ENCODE measurements around the gene ZNF160. TPM values are rescaled to one million over a fixed set of nuclear protein-coding genes. Genes with fewer than 3 reads are reported as not detected.

ZNF160 gene
- total RNA-seq, 1 donor from 2014 or later: 32.9 TPM

DNA sequence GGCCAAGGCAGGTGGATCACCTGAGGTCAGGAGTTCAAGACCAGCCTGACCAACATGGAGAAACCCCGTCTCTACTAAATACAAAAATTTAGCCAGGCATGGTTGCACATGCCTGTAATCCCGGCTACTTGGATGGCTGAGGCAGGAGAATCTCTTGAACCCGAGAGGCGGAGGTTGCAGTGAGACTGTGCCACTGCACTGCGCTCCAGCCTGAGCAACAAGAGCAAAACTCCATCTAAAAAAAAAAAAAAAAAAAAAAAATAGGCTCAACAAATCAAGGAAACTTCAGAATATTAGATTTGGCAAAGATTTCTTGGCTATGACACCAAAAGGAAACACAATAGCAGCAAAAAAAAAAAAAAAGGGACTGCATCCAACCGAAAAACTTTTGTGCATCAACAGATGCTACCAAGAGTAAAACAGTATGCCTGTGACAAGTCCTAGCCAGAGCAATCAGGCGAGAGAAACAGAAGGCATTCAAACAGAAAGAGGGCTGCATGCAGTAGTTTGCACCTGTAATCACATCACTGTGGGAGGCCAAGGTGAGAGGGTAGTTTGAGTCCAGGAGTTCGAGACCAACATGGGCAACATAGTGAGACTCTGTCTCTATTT lies 23.8 kb downstream of the ZNF160 start:
- Mint-ChIP-seq H3K27ac (ENCODE audit: unreplicated experiment) (no peak overlapping the region), H3K4me1 (ENCODE audit: unreplicated experiment) (no peaks in the 10 kb centered on the region), H3K27me3 (ENCODE audit: unreplicated experiment) (no peaks in the 10 kb centered on the region), H3K9me3 (ENCODE audit: unreplicated experiment) (peaks cover 31% of the 10 kb centered on the region), H3K36me3 (ENCODE audit: unreplicated experiment) (peaks cover 84% of the 10 kb centered on the region), H3K4me3 (ENCODE audit: unreplicated experiment) (no peak overlapping the region)
- TF ChIP-seq, protein P1, sequence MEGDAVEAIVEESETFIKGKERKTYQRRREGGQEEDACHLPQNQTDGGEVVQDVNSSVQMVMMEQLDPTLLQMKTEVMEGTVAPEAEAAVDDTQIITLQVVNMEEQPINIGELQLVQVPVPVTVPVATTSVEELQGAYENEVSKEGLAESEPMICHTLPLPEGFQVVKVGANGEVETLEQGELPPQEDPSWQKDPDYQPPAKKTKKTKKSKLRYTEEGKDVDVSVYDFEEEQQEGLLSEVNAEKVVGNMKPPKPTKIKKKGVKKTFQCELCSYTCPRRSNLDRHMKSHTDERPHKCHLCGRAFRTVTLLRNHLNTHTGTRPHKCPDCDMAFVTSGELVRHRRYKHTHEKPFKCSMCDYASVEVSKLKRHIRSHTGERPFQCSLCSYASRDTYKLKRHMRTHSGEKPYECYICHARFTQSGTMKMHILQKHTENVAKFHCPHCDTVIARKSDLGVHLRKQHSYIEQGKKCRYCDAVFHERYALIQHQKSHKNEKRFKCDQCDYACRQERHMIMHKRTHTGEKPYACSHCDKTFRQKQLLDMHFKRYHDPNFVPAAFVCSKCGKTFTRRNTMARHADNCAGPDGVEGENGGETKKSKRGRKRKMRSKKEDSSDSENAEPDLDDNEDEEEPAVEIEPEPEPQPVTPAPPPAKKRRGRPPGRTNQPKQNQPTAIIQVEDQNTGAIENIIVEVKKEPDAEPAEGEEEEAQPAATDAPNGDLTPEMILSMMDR (IDR thresholded peaks at IDR 0.05): no peak
- DNase-seq (ENCODE audit: extremely low spot score, unreplicated experiment): no peak

DNA sequence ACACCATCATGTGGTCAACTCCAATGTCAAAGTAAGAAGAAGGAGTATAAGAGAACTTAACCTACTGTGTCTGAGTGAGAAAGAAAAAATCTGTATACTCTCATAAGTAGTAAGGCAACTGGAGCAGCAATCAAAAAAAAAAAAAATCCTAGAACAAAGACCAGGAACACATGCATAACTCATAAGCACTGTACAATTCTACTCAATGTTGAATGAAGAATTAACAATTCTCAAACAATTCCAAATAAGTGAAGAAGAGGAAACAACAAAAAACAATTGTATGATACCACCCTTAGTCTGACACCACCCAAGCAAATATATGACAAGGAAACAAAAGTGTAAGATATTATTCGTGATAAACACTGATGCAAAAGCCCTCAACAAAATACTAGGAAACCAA lies 24.6 kb downstream of the ZNF160 start:
- Mint-ChIP-seq H3K4me3 (ENCODE audit: unreplicated experiment) (no peak overlapping the region), H3K27ac (ENCODE audit: unreplicated experiment) (no peak overlapping the region), H3K9me3 (ENCODE audit: unreplicated experiment) (peaks cover 35% of the 10 kb centered on the region), H3K4me1 (ENCODE audit: unreplicated experiment) (no peaks in the 10 kb centered on the region), H3K36me3 (ENCODE audit: unreplicated experiment) (peaks cover 82% of the 10 kb centered on the region), H3K27me3 (ENCODE audit: unreplicated experiment) (no peaks in the 10 kb centered on the region)
- DNase-seq (ENCODE audit: extremely low spot score, unreplicated experiment): no peak
- TF ChIP-seq, protein P1 (IDR thresholded peaks at IDR 0.05): no peak

DNA sequence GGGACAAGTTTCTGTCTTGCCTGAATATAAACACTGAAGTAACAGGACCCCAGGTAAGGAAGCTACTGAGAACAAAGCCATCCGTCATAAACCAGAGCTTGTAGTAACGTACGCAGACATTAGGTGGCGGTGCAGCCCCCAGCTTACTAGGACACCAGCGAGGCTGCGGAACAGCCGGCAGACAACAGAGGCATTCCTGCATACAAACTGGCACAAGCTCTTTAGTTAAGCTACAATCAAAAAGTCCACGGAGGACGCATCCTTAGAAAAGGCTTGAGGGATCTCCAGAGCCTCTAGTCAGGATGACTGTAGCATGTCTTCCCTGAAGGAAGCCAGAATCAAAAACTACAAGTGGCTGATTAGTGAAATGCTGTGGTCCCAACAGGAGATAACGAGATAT lies 26.2 kb downstream of the ZNF160 start:
- no peaks in the 10 kb centered on the region for H3K27me3 Mint-ChIP-seq (ENCODE audit: unreplicated experiment)
- TF ChIP-seq, protein P1 (IDR thresholded peaks at IDR 0.05): peak; percentile 50
- H3K36me3 Mint-ChIP-seq (ENCODE audit: unreplicated experiment): peaks cover 82% of the 10 kb centered on the region
- peaks cover 34% of the 10 kb centered on the region for H3K9me3 Mint-ChIP-seq (ENCODE audit: unreplicated experiment)
- no peak for DNase-seq (ENCODE audit: extremely low spot score, unreplicated experiment)
- no peak overlapping the region for H3K4me3 Mint-ChIP-seq (ENCODE audit: unreplicated experiment)
- H3K4me1 Mint-ChIP-seq (ENCODE audit: unreplicated experiment): no peaks in the 10 kb centered on the region
- no peak overlapping the region for H3K27ac Mint-ChIP-seq (ENCODE audit: unreplicated experiment)

DNA sequence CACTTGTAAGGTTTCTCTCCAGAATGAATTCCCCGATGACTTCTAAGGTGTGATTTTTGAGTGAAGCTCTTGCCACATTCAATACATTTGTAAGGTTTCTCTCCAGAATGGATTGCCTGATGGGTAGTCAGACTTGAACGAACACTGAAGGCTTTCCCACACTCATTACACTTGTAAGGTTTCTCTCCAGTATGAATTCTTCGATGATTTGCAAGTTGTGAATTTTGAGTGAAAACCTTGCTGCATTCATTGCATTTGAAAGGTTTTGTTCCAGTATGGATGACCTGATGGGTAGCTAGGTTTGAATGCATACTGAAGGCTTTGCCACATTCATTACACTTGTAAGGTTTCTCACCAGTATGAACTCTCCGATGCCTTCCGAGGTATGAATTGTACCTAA lies 34.4 kb downstream of the ZNF160 start:
- H3K27ac Mint-ChIP-seq (ENCODE audit: unreplicated experiment): no peak overlapping the region
- peaks cover 77% of the 10 kb centered on the region for H3K36me3 Mint-ChIP-seq (ENCODE audit: unreplicated experiment)
- no peak overlapping the region for H3K4me3 Mint-ChIP-seq (ENCODE audit: unreplicated experiment)
- TF ChIP-seq, protein P1 (IDR thresholded peaks at IDR 0.05): no peak
- DNase-seq (ENCODE audit: extremely low spot score, unreplicated experiment): no peak
- no peaks in the 10 kb centered on the region for H3K27me3 Mint-ChIP-seq (ENCODE audit: unreplicated experiment)
- H3K9me3 Mint-ChIP-seq (ENCODE audit: unreplicated experiment): peaks cover 31% of the 10 kb centered on the region
- H3K4me1 Mint-ChIP-seq (ENCODE audit: unreplicated experiment): no peaks in the 10 kb centered on the region

DNA sequence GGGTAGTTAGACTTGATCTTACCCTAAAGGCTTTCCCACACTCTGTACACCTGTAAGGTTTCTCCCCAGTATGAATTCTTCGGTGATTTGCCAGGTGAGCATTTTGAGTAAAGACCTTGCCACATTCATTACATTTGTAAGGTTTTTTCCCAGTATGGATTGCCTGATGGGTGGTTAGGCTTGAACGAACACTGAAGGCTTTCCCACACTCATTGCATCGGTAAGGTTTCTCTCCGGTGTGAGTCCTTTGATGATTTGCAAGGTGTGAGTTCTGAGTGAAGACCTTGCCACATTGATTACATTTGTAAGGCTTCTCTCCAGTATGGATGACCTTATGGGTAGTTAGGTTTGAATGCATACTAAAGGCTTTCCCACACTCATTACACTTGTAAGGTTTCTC lies 35.0 kb downstream of the ZNF160 start:
- no peaks in the 10 kb centered on the region for H3K4me1 Mint-ChIP-seq (ENCODE audit: unreplicated experiment)
- H3K27ac Mint-ChIP-seq (ENCODE audit: unreplicated experiment): no peak overlapping the region
- H3K4me3 Mint-ChIP-seq (ENCODE audit: unreplicated experiment): no peak overlapping the region
- TF ChIP-seq, protein P1 (IDR thresholded peaks at IDR 0.05): no peak
- H3K36me3 Mint-ChIP-seq (ENCODE audit: unreplicated experiment): peaks cover 75% of the 10 kb centered on the region
- no peak for DNase-seq (ENCODE audit: extremely low spot score, unreplicated experiment)
- H3K9me3 Mint-ChIP-seq (ENCODE audit: unreplicated experiment): peaks cover 31% of the 10 kb centered on the region
- H3K27me3 Mint-ChIP-seq (ENCODE audit: unreplicated experiment): no peaks in the 10 kb centered on the region
